ENCODE data around the gene CTAG1A. TPM values are rescaled to one million over a fixed set of nuclear protein-coding genes. Genes with fewer than 3 reads are reported as not detected.

CTAG1A gene
- total and polyA plus RNA-seq, 9 of the 15 experiments (the other 6 are each of a cell fraction or from before 2014, with no cell fraction given), result 0.32 TPM; not detected in 8

DNA sequence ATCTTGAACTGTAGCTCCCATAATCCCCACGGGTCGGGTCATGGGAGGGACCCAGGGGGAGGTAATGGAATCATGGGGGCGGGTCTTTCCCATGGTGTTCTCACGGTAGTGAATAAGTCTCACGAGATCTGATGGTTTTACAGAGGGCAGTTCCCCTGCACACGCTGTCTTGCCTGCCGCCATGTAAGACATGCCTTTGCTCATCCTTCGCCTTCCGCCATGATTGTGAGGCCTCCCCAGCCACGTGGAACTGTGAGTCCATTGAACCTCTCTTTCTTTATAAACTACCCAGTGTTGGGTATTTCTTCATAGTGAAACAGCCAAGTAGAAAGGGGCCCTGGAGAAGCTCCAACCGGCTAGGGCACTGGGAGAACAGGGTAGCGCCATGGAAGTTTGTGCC is 12.3 kb downstream of the CTAG1A start:
- H3K79me2 ChIP-seq (ENCODE audit: control insufficient read depth, insufficient read depth, low read length), result no peaks in the 10 kb centered on the region
- no peak overlapping the region for H3K4me2 ChIP-seq (ENCODE audit: insufficient read depth, low read length)
- no TSS peak for BruUV-seq (replicated peaks)
- H4K20me1 ChIP-seq (replicated peaks; ENCODE audit: control insufficient read depth, insufficient read depth, low read length), result no peaks in the 10 kb centered on the region
- DNase-seq (ENCODE audit: extremely low read depth in 1 of 4, low spot score in 3 of 4) (no peak), FAIRE-seq (no peak), ATAC-seq (no peak)
- H3K4me1 ChIP-seq (replicated peaks in 1 of 2; ENCODE audit: control insufficient read depth in 2 of 2, insufficient read depth in 2 of 2, low read length in 2 of 2), result peaks cover 0 to 9% of the 10 kb centered on the region in 2 experiments; a peak in 2 of 5 replicates
- no peak overlapping the region for H2AFZ ChIP-seq (ENCODE audit: low read depth, low read length)
- CTCF ChIA-PET (ENCODE audit: low intra/inter-chr PET ratio), result no interaction called here
- TF ChIP-seq TCF7L2 (IDR thresholded peaks at IDR 0.05; ENCODE audit: low read depth, low read length) (no peak), ZNF431 (CRISPR knock-in tag; IDR thresholded peaks at IDR 0.05) (peak; percentile 61)
- WGBS (ENCODE audit: insufficient coverage, low coverage, missing lambda C conversion rate), result 20% methylated on average over 12 of the region's 12 CpGs
- POLR2A ChIA-PET, result no interaction called here
- H3K36me3 ChIP-seq (ENCODE audit: control insufficient read depth, insufficient read depth, low read length), result no peaks in the 10 kb centered on the region
- intact Hi-C loops (cut with micrococcal nuclease) (no loop called here), in situ Hi-C loops (cut with MboI) (loop anchor here (25.0 kb wide), 1 partner anchor 140 kb away; no protein-coding TSS in a partner anchor)
- no peak overlapping the region for H3K4me3 ChIP-seq
- no peaks in the 10 kb centered on the region; the same call in 1 of the 2 replicates for H3K9me3 ChIP-seq (replicated peaks; ENCODE audit: control insufficient read depth, insufficient read depth, low read depth, low read length)
- no peak overlapping the region for H3K9ac ChIP-seq (ENCODE audit: insufficient read depth in 1 of 2, low read depth in 2 of 2, low read length in 2 of 2)
- no peaks in the 10 kb centered on the region for H3K9me1 ChIP-seq (ENCODE audit: control insufficient read depth, insufficient read depth, low read length)
- no peak overlapping the region for H3K27ac ChIP-seq (ENCODE audit: extremely low read depth, low read depth, low read length)
- H3K27me3 ChIP-seq (ENCODE audit: control insufficient read depth in 2 of 2, insufficient read depth in 2 of 2, low read length in 2 of 2), result peaks cover 6 to 41% of the 10 kb centered on the region in 2 experiments; a peak in 3 of 5 replicates

DNA sequence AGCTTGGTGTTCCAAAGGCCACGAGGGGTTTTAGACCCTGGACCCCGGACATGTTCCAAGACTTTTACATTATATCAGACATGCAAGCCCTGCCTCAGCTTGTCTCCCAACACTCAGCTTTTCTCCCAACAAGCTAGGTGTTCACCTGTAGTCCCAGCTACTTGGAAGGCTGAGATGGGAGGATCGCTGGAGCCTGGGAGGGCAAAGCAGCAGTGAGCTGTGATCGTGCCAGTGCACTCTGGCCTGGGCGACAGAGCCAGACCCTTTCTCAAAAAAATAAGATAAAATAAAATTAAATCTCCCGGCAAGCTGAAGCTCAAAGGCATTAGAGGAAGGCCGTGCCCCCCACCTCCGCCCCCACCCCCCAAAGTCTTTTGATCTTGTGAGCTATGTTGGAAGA is 13.7 kb downstream of the CTAG1A start:
- no peaks in the 10 kb centered on the region for H3K9me1 ChIP-seq (ENCODE audit: control insufficient read depth, insufficient read depth, low read length)
- ATAC-seq (no peak), DNase-seq (ENCODE audit: extremely low read depth in 1 of 4, low spot score in 3 of 4) (no peak), FAIRE-seq (no peak)
- H4K20me1 ChIP-seq (replicated peaks; ENCODE audit: control insufficient read depth, insufficient read depth, low read length), result no peaks in the 10 kb centered on the region; the same call in 1 of the 2 replicates
- ChIA-PET CTCF (ENCODE audit: low intra/inter-chr PET ratio) (no interaction called here), POLR2A (no interaction called here)
- WGBS (ENCODE audit: insufficient coverage, low coverage, missing lambda C conversion rate), result 0% methylated on average over 4 of the region's 8 CpGs
- no peak overlapping the region for H3K27ac ChIP-seq (ENCODE audit: extremely low read depth, low read depth, low read length)
- in situ Hi-C loops (cut with MboI), result loop anchor here (25.0 kb wide), 1 partner anchor 139 kb away; no protein-coding TSS in a partner anchor
- no peak overlapping the region for H2AFZ ChIP-seq (ENCODE audit: low read depth, low read length)
- BruUV-seq (replicated peaks), result no TSS peak
- peaks cover 0 to 9% of the 10 kb centered on the region in 2 experiments; a peak in 2 of 5 replicates for H3K4me1 ChIP-seq (replicated peaks in 1 of 2; ENCODE audit: control insufficient read depth in 2 of 2, insufficient read depth in 2 of 2, low read length in 2 of 2)
- no peaks in the 10 kb centered on the region for H3K79me2 ChIP-seq (ENCODE audit: control insufficient read depth, insufficient read depth, low read length)
- no peaks in the 10 kb centered on the region for H3K9me3 ChIP-seq (replicated peaks; ENCODE audit: control insufficient read depth, insufficient read depth, low read depth, low read length)
- no peak overlapping the region for H3K4me3 ChIP-seq
- H3K27me3 ChIP-seq (ENCODE audit: control insufficient read depth in 2 of 2, insufficient read depth in 2 of 2, low read length in 2 of 2), result peaks cover 11 to 47% of the 10 kb centered on the region in 2 experiments; a peak in 4 of 5 replicates
- H3K9ac ChIP-seq (ENCODE audit: insufficient read depth in 1 of 2, low read depth in 2 of 2, low read length in 2 of 2), result no peak overlapping the region
- H3K36me3 ChIP-seq (ENCODE audit: control insufficient read depth, insufficient read depth, low read length), result no peaks in the 10 kb centered on the region
- intact Hi-C loops (cut with micrococcal nuclease), result no loop called here
- no peak overlapping the region for H3K4me2 ChIP-seq (ENCODE audit: insufficient read depth, low read length)
- no peak for TF ChIP-seq MCM7 (IDR thresholded peaks at IDR 0.05)
- no peak for TF ChIP-seq ZBTB8A (IDR thresholded peaks at IDR 0.05; ENCODE audit: partially characterized antibody)
- TF ChIP-seq ZNF3 (CRISPR knock-in tag; IDR thresholded peaks at IDR 0.05), result no peak
- no peak for TF ChIP-seq ZNF695 (CRISPR knock-in tag; IDR thresholded peaks at IDR 0.05)
- TF ChIP-seq, protein P1, sequence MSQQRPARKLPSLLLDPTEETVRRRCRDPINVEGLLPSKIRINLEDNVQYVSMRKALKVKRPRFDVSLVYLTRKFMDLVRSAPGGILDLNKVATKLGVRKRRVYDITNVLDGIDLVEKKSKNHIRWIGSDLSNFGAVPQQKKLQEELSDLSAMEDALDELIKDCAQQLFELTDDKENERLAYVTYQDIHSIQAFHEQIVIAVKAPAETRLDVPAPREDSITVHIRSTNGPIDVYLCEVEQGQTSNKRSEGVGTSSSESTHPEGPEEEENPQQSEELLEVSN (IDR thresholded peaks at IDR 0.05; ENCODE audit: borderline replicate concordance in 1 of 2, extremely low read depth in 1 of 2, insufficient read depth in 1 of 2, insufficient read length in 1 of 2, low read depth in 1 of 2, low read length in 1 of 2, poor library complexity in 1 of 2, severe bottlenecking in 1 of 2), result no peak
- TF ChIP-seq RBM25 (IDR thresholded peaks at IDR 0.05; ENCODE audit: low read depth, low read length, severe bottlenecking), result no peak
- TF ChIP-seq BRD9 (IDR thresholded peaks at IDR 0.05; ENCODE audit: low read depth, partially characterized antibody), result no peak
- TF ChIP-seq SRSF7 (optimal IDR thresholded peaks at IDR 0.05; ENCODE audit: low read depth, low read length), result no peak
- TF ChIP-seq ZNF175 (CRISPR knock-in tag; IDR thresholded peaks at IDR 0.05; ENCODE audit: low read depth), result no peak
- TF ChIP-seq ZNF316 (IDR thresholded peaks at IDR 0.05), result no peak
- TF ChIP-seq SIX5 (IDR thresholded peaks at IDR 0.05; ENCODE audit: borderline replicate concordance in 1 of 2, insufficient read depth in 1 of 2, low read depth in 1 of 2, low read length in 2 of 2), result no peak
